ENCODE data around the gene COX19. TPM values are rescaled to one million over a fixed set of nuclear protein-coding genes. Genes with fewer than 3 reads are reported as not detected.

COX19 gene
- total and polyA plus RNA-seq, 2 donors (not counting 3 experiments of a cell fraction or from before 2014, with no cell fraction given) = 6.8 to 10.6 TPM

- Histone ChIP-seq H3K27ac (ENCODE audit: insufficient read depth, low read depth, low read length) (no peak overlapping the region), H3K79me2 (ENCODE audit: control insufficient read depth, insufficient read depth, low read length) (no peaks in the 10 kb centered on the region), H3K36me3 (ENCODE audit: control insufficient read depth in 2 of 2, extremely low read depth in 1 of 2, insufficient read depth in 2 of 2, low read length in 2 of 2) (peaks cover 0 to 4% of the 10 kb centered on the region in 2 experiments), H3K27me3 (ENCODE audit: control insufficient read depth in 2 of 2, insufficient read depth in 2 of 2, low read length in 2 of 2) (no peaks in the 10 kb centered on the region), H3K9me3 (replicated peaks; ENCODE audit: control insufficient read depth, insufficient read depth, low read length) (no peaks in the 10 kb centered on the region), H2AFZ (ENCODE audit: low read depth, low read length) (no peak overlapping the region), H3K9ac (replicated peaks; ENCODE audit: extremely low read depth, insufficient read depth, low read length) (no peak overlapping the region), H4K20me1 (replicated peaks; ENCODE audit: control insufficient read depth, extremely low read depth, insufficient read depth, low read length) (no peaks in the 10 kb centered on the region), H3K4me3 (replicated peaks in 1 of 3; ENCODE audit: insufficient read depth in 1 of 3, low read depth in 1 of 3, low read length in 3 of 3) (no peak overlapping the region), H3K4me1 (ENCODE audit: control insufficient read depth, extremely low read depth, insufficient read depth, low read length) (no peaks in the 10 kb centered on the region), H3K4me2 (ENCODE audit: insufficient read depth, low read length) (no peak overlapping the region), H3K9me1 (replicated peaks; ENCODE audit: control insufficient read depth, extremely low read depth, insufficient read depth, low read length) (no peaks in the 10 kb centered on the region)
- DNase-seq (ENCODE audit: low read depth, low spot score) = no peak
- FAIRE-seq = no peak
- BruUV-seq (replicated peaks) = no TSS peak
- intact Hi-C loops (cut with micrococcal nuclease) = no loop called here
- dilution Hi-C loops (cut with MboI; ENCODE audit: extremely low pct_ligation_motif_present, low sequenced_read_pairs) = no loop called here
- ChIA-PET POLR2A (no interaction called here), CTCF (interaction anchor here (1.1 to 10.0 kb wide), 3 partner anchors 9 to 181 kb away, joined by 3 to 459 read pairs (median 5); no protein-coding TSS in a partner anchor)
- TF ChIP-seq FOS (IDR thresholded peaks at IDR 0.05; ENCODE audit: borderline replicate concordance, insufficient read depth, low read length) = no peak
- TF ChIP-seq POLR2AphosphoS5 (IDR thresholded peaks at IDR 0.05; ENCODE audit: insufficient read depth, low read depth, low read length) = no peak
- no peak for TF ChIP-seq MAX (IDR thresholded peaks at IDR 0.05; ENCODE audit: insufficient read depth, insufficient read length)
- no peak for TF ChIP-seq POLR2A (IDR thresholded peaks at IDR 0.05; ENCODE audit: low read depth, low read length)
- TF ChIP-seq MYC (IDR thresholded peaks at IDR 0.05; ENCODE audit: low read depth, low read length) = no peak
- no peak for TF ChIP-seq JUN (IDR thresholded peaks at IDR 0.05; ENCODE audit: borderline replicate concordance, insufficient read depth, insufficient read length, low read depth)
- TF ChIP-seq GATA2 (IDR thresholded peaks at IDR 0.05; ENCODE audit: insufficient read depth, insufficient read length, low read depth, low read length) = no peak
- TF ChIP-seq EZH2 (IDR thresholded peaks at IDR 0.05; ENCODE audit: borderline replicate concordance, low read depth, low read length, severe bottlenecking) = no peak
- TF ChIP-seq CTCF (IDR thresholded peaks at IDR 0.05; ENCODE audit: extremely low read depth in 1 of 2, insufficient read depth in 1 of 2, low read depth in 1 of 2, low read length in 2 of 2) = no peak
These were observed 20.9 kb upstream of the COX19 start for GRCh38 chr7:996079-996872.
